ENCODE data around the gene SOS1.
"Not testable (repeated sequence)": the region's sequence is repeated elsewhere in the genome, so short reads cannot be mapped to it uniquely, and the experiment has no call there.

The SOS1 gene

DNA sequence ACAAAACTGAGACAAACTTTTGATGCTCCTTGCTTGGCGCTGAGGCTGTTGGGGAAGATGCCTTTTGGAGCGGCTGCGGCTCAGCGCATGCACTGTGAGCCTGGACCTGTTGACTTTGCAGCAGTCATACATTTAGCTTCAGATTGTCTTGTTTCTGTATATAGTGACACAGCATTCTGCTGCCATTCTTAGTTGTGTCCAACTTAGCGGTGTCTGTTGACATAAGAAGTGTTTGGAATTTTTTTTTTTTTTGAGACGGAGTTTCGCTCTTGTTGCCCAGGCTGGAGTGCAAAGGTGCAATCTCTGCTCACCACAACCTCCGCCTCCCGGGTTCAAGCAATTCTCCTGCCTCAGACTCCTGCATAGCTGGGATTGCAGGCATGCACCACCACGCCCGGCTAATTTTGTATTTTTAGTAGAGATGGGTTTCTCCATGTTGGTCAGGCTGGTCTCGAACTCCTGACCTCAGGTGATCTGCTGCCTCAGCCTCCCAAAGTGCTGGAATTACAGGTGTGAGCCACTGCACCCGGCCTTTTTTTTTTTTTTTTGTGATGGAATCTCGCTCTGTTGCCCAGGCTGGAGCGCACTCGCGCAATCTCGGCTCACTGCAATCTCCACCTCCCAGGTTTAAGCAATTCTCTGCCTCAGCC, 17.5 kb upstream of the SOS1 start:
- not testable (repeated sequence) for DNase-seq

DNA sequence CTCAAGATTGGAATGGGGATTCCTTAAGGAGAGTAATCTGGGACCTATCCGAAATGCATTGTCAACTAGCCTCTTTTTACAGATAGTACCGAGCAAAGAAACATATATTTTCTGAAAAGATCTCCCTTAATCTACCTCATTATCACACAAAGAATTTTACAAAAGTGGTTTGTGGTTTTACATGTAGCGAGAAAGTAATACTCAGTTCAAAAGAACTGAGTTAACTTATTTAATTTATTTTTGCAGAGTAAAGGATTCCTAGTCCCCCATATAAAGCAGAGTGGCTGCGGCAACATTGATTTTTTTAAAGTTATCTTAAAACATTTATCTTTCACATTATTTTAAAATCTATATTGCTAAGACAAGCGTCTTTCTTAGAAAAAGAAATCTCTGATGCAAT, 15.9 kb upstream of the SOS1 start:
- DNase-seq = no peak

DNA sequence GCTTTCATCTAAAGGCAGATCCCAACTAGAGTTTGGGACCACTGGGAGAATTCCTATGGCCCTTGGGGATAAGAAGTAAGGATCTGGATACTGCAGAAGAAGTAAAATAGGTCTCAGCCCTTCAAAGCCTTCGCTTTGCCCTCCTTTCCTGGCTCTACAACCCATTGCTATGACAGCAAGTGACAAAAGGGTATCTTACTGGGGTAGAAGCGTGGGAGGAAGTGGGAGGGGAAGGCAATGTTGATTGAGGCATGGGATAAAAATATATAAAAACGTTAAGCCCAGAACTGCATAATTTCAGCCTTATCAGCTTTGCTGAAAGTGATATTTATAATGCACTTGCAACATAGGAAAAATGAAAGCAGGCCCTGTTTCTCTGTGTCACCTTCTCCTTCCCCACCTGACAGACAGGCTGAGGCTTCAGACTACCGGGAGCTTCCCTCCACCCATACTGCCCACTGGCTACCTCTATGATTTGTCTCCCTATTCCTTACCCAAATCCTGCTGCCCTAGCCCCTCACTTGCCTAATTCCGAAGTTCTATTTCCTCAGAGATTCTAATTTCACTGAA, 14.9 kb upstream of the SOS1 start:
- no peak for DNase-seq

DNA sequence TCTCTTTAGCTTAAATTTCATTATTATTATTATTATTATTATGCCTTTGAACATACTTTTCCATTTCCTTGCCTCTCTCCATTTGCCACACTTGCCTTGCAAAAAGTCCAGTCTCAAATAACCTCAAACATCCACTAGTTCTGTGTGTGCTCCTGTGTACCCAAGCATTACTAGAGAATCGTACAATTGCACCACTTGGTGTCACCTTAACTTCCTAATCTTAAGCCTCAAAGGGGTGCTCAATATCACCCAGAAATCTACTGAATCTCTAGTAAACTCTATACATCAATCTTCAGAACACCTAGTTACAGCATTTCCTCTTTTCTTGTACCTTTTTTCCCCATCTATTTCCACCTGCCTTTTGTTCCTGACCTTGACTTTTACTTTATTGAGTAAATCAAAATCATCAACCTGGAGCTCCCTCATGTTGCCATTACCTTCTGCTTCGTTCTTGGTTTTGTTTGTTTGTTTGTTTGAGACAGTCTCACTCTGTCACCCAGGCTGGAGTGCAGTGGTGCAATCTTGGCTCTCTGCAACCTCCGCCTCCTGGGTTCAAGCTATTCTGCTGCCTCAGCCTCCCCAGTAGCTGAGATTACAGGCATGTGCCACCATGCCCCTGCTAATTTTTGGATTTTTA, 12.5 kb upstream of the SOS1 start:
- DNase-seq = no peak

DNA sequence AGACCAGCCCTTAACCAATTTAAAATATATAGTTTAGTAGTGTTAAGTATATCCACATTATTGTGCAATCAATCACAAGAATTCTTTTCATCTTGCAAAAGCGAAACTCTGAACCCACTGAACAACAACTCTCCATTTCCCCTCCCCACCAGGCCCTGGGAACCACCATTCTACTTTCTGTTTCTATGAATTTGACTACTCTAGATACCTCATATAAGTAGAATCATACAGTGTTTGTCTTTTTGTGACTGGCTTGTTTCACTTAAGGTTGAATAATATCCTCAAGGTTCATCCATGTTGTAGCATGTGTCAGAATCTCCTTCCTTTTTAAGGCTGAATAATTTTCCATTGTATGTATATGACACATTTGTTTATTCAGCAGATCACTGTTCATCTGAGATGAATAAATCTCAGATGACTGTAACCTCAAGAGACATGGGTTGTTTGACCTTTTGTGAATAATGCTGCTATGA, 8.1 kb upstream of the SOS1 start:
- DNase-seq = peak in 1 of 2 experiments; percentile 25

DNA sequence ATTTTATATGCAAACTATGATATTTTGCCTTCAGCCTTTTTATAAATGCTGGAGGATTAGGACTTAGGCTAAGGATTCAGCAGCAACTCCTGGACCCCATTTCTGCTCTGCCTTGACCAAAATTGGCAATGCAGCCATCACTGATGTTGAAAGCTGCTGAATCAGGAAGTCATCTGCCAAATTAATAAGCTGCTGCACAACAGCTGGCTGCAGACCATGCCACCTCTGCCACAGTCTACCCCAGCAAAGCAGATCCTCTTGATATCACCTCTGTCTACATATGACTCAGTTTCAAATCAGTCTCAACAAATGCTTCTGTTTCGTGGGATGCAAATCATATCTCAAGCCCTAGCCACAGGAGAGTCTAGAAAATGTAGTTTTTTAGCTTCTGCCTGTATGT, 7.1 kb upstream of the SOS1 start:
- peak; percentile 31 to 47 for DNase-seq

DNA sequence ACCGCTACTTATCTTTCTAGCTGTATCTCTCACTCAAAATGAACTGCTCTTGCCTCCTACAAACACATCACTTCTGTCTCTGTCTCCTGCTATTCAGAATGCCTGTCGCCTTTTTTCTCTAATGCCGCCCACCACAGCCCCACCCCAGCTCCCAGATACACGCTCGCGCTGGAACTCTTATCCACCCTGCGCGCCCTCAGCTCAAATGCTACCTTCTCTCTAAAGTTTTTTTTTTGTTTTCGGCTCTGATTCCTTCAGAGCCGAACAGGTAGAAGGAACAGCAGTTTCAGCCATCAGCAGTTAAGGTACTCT, 3.9 kb upstream of the SOS1 start:
- peak in 1 of 2 experiments; percentile 47 for DNase-seq

DNA sequence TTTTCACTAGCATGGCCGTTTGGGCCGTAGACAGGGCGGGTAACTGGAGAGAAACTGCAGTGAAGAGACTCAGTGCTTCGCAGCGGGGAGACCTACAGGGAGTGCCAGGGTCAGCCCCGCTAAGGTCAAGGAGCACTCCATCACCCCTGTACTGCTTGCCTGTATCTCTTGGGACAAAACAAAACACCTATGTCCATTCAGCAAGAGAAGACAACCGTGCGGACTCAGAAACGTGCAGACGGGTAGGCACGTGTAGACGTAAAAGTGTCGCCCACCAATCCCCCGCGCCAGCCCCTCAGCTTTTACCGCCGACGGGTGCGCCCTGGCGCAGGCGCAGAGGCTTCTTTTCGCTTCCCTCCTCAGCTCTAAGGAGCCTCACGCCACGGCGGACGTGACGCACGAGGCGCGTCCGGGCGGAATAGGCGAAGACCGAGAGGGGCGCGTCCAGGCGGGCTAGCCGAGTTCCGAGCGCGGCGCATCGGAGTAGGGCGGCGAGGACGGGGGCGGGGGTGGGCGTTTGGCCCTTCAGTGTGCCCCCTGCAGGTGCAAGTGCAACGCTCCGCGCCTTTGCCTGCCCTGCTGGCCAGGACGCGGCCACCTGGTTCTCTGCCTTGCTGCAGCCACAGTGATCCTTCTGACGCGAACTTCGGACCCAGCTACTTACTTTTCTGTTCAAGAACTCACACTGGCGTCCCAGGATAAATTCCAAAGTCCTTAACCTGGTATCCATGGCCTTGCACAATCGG, 3.3 kb upstream of the SOS1 start:
- peak; percentile 79 to 82 for DNase-seq

DNA sequence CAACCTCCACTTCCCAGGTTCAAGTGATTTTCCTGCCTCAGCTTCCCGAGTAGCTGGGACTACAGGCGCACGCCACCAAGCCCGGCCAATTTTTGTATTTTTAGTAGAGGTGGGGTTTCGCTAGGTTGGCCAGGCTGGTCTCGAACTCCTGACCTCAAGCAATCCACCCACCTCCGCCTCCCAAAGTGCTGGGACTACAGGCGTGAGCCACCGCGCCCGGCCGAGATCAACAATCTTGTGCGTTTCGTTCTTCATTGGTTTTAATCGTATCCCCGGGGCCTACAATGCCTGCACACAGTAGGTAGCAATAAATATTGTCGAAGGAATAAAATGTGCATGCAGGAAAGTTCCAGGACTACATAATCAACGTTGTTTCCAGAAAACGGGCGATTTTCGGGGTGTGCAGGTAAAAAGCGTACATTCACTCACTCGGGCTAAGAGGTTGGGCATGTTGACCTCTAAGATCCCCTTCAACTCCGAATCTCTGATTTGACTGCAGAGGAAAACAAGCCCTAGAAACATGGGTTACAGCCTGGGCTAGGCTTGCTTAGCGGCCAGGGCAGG, 2.7 kb upstream of the SOS1 start:
- no peak for DNase-seq

DNA sequence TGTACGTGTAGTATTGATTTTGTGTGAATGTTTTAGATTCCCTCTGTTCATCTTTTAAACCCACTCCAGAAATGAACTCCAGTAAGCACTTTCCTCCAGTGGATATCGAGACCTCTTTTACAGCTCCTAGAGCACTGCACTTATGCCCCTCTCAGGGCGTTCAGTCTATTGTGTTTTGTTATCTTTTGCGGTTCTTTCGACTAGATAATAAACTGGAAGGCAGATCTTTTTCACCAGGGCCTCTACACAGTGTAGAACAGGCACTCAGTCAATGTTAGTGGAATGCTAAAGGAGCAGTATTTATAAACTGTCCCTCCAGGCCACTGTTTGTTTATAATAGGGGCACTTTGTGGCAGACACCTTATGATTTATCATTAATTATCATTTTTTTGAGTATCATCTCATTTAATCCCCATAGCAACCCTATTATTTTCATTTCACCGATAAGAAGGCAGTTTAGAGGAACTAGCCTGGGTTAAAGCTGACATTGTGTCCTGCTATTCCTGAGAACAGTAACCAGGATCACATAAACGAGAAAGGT, 742 bp upstream of the SOS1 start:
- no peak for DNase-seq

DNA sequence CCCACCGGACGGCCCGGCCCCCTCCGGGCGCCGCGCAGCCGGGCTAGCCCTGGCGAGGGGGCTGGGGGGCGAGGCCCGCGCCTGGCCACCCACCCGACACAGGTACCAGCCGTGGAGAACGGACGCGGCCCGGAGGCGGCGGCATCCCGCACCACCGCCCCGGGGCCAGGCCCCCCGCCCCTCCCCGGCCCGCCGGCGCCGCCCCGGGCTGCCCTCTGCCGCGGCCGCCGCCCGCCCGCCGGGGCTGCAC, 405 bp downstream of the SOS1 start:
- no peak for DNase-seq

DNA sequence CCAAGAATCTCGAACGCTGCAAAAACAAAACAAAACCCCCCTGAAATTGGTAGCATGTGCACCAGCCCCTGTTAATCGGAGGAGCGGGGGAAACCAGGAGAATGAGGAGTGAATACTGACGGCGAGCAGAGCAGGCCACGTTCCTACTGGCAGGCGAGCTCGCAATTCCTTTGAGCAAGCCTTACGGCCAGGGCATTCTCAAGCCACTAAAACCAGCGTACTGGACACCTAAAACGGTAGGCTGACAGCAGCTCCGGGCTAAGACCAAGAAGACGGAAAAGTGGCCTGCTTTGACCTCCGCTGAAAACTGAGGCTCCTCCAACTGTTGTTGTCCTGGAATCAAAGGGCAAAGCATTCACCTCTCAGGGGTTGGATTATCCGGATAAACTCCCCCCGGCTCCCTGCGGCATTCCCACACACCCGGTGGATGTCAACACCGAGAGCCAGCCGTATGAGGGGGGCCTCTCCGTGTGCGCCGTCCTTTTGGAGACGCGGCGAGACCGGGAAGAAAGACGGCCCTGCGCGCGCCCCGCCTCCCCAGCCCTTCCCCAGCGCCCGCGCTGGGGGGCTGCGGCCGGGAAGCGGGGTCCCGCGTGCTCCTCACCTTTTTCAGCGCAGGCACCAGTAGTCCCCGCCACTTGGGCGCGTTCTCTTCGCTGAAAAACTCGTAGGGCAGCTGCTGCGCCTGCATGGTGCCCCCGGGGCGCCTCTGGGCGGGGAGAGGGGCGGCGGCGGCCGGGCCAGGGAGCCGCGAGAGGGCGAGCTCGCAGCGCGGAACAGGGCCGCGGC, 925 bp downstream of the SOS1 start:
- DNase-seq = peak; percentile 22 to 30

DNA sequence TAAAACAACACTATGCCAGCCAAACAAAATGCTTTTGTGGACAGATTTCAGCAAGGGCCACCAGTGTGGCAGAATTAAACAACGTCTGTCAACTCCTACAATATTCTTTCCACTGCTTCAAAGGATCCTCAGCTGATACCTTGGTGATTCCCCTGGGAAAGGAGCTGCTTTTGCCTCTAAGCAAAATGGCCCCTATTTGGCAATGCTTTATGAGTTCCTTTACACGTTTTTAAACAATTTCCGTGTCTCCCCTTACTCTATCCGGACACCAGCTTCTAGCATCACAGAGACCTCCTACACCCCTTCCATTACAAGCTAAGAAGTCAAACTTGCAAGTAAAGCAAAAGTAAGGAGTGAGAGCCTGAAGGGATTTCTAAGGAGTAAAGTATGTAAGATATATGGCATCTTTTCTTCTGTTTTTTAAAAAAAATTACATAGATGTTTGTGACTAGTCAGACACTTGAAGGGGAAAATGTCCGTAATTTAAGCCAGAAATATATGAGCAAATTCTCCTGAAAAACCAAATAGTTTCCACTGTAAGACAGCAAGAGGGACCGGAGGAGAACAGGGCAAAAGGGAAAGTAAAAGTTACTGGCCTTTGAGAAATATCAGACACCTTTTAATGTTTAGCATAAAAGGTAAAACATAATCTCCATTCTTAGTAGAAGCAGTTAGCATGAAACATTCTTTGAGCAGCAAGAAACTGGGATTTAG, 1.9 kb downstream of the SOS1 start:
- peak; percentile 19 to 36 for DNase-seq

DNA sequence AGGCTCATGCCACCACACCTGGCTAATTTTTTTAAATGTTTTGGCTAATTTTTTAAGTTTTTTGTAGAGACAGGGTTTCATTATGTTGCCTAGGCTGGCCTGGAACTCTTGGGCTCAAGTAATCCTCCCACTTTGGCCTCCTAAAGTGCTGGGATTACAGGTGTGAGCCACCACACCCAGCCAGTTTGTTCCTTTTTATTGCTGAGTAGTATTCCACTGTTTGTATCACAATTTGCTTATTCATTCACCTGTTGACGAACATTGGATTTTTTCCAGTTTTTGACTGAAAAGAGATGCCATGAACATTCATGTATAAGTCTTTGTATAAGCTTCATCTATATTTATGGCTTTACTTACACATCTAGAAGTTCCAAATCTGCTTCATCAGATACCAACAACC, 5.3 kb downstream of the SOS1 start:
- DNase-seq = no peak

DNA sequence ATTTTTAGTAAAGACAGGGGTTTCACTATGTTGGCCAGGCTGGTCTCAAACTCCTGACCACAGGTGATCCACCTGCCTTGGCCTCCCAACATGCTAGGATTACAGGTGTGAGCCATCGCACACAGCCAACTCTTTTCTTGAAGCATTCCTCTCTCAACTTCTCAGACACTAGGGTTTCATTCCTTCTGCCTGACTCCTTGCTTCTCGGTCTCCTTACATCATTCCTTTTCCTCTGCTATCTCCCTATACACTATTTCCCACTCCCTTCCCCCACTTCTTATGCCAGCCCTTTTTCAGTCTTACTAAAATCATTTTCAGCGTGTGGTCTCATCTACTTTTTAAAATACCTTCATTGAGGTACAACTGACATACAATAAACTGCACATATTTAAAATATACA, 6.1 kb downstream of the SOS1 start:
- DNase-seq = no peak

DNA sequence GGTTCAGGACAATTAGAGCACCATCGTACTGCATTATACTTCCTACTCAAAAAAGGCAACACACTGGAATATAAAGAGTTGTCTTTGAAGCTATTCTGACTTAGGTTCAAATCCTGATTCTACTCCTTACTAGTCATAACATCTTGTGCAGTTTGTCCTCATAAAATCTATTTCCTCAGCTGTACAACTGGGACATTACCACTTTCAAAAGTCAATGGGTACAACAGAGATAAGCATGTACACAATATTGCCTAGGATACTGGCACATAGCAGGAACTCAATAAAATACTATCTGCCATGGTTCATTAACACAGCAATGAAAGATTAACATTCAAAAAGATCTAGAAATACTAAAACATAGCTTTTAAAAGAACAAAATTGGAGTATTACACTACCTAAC, 11.3 kb downstream of the SOS1 start:
- no peak for DNase-seq

DNA sequence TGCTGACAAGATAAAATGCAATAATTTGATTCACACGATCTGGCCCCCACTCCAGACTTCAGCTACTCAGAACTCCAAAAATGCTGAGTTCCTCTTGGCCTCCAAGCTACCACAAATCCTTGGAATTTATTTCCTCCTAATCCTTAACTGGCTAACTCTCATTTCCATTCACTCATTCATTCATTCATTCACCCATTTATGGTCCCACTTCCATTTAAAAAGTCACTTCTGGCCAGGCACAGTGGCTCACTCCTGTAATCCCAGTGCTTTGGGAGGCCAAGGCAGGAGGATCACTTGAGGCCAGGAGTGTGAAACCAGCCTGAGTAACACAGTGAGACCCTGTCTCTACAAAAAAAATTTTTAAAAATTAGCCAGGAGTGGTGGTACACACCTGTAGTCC, 12.5 kb downstream of the SOS1 start:
- no peak for DNase-seq

DNA sequence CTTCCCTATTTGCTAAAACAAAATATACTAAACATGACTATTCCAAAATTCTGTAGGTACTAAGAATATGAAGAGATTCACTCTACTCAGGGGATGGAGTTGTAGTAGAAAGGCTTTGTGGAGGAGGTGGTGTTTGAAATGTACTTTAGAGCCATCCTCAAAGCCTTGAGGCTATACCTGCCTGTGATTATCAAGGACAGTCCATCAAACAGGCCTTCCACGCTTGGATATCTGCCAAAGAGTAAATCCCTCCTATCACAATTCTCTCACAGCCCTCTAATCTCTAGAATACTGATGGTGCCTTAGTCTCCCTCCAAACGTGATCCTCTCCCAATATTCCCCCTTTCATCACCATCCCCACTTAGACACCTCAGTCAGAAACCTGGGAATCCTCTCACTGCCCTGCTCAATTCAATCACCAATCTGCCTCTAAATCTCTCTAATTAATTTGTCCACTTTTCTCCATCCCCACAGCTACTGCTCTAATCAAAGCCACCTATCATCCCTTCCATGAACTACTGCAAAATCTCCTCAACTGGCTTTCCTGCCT, 13.1 kb downstream of the SOS1 start:
- DNase-seq = no peak

DNA sequence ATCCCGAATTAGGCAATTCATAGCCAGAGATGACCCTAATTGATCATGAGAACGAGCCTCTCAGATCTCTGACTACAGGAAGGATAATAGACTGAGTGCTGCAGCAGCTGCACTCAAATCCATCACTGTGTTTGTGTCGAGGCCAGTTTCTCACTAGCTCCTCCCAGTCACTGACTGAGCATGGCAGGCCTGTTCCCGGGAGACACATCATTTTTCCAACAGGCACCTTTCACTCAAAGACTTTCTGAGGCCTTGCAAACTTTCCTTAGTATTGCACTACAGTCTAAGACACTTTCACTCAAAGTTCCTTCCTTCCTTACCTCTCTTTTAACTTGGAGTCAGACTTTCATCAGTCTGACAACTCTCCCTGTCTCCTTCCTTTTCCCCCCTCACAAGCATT, 13.7 kb downstream of the SOS1 start:
- no peak for DNase-seq

DNA sequence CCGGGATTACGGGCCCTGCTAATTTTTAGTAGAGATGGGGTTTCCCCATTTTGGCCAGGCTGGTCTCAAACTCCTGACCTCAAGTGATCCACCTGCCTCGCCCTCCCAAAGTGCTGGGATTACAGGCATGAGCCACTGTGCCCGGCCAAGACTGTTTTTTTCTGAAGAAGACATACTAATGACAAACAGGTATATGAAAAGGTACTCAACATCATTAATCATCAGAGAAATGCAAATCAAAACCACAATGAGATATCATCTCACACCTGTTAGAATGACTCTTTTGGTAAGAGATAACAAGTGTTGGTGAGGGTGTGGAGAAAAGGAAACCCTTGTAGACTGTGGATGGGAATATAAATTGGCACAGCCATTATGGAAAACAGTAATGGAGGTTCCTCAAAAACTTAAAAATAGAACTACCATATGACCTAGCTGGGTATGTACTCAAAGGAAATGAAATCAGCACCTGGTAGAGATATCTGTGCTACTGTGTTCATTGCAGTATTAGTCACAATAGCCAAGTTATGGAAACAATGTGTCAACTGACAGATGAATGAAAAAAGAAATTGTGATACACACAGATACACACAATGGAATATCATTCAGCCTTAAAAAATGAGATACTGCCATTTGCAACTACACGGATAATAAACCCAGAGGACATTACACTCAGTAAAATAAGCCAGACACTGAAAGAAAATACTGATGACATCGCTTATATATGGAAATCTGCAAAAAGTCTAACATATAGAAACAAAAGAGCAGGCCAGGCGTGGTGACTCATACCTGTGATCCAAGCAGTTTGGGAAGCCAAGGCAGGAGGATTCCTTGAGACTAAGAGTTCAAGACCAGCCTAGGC, 20.8 kb downstream of the SOS1 start:
- DNase-seq = no peak

DNA sequence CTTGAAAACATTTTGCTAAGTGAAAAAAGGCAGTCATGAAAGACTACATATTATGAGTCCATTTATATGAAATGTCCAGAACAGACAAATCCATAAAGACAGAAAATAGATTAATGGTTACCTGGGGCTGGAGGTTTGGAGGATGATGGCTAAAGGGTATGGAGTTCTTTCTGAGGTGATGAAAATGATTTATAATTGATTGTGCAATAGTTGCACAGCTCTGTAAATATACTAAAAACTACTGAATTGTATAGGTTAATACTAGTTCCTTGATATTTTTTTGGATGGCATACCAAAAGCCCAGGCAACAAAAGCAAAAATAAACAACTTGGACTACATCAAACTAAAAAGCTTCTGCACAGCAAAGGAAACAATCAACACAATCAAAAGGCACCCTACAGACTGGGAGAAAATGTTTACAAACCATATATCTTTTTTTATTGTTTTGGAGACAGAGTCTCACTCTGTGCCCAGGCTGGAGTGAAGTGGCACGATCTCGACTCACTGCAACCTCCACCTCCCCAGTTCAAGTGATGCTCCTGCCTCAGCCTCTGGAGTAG, 21.5 kb downstream of the SOS1 start:
- DNase-seq = no peak

All from AML-193 (cell line).